IPS-18a (cell line): ENCODE measurements around the gene AEN.

ENCODE experiments used
- H3K27ac ChIP-seq: one replicate; pipeline ENCODE4 v1.5.1; 2013; ENCODE audit warnings: low read length
- H3K27me3 ChIP-seq: one replicate; pipeline ENCODE4 v1.6.1; 2013; ENCODE audit warnings: mild to moderate bottlenecking, low read length; ENCODE audit not compliant: control insufficient read depth, insufficient read depth
- H3K36me3 ChIP-seq: one replicate; pipeline ENCODE4 v1.6.1; 2013; ENCODE audit warnings: low read depth, low read length; ENCODE audit not compliant: control insufficient read depth
- H3K4me1 ChIP-seq: one replicate; pipeline ENCODE4 v1.6.1; 2013; ENCODE audit warnings: low read depth, low read length; ENCODE audit not compliant: control insufficient read depth
- H3K4me3 ChIP-seq: one replicate; pipeline ENCODE4 v1.5.1; 2013; ENCODE audit warnings: low read length
- H3K9ac ChIP-seq: one replicate; pipeline ENCODE4 v1.6.1; 2013; ENCODE audit warnings: mild to moderate bottlenecking, low read length, moderate library complexity
- H3K9me3 ChIP-seq: one replicate; pipeline ENCODE4 v1.6.1; 2013; ENCODE audit warnings: low read depth, low read length; ENCODE audit not compliant: control insufficient read depth

The AEN gene

GRCh38 chr15:88617031-88617722 lies 4.0 kb upstream of the AEN start:
- Histone ChIP-seq H3K27ac (no peak overlapping the region), H3K9me3 (no peaks in the 10 kb centered on the region), H3K9ac (no peak overlapping the region), H3K27me3 (peaks cover 17% of the 10 kb centered on the region), H3K4me3 (no peak overlapping the region), H3K4me1 (peaks cover 29% of the 10 kb centered on the region), H3K36me3 (no peaks in the 10 kb centered on the region)

DNA sequence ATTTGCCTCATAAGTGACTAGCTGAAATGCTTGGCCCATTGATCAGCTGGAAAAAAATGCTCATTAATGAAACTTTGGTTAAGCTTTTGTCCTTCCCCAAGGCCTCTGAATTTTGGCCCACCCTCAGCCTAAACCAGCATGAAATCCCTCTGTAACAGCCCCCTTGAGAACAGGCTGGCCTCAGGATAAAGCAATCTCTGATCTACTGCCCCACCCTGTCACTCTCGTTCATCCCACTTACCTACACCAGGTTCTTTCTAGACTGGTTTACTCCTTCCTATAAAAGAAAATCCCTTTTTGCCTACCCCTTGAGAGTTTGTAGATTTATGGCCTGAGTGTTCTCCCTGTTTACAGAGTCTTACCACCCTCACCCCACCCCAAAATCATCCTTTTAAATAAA lies 3.4 kb upstream of the AEN start:
- H3K4me3 ChIP-seq, result no peak overlapping the region
- H3K27me3 ChIP-seq, result peaks cover 15% of the 10 kb centered on the region
- H3K4me1 ChIP-seq, result peaks cover 27% of the 10 kb centered on the region
- H3K27ac ChIP-seq, result no peak overlapping the region
- no peak overlapping the region for H3K9ac ChIP-seq
- H3K36me3 ChIP-seq, result no peaks in the 10 kb centered on the region
- no peaks in the 10 kb centered on the region for H3K9me3 ChIP-seq

DNA sequence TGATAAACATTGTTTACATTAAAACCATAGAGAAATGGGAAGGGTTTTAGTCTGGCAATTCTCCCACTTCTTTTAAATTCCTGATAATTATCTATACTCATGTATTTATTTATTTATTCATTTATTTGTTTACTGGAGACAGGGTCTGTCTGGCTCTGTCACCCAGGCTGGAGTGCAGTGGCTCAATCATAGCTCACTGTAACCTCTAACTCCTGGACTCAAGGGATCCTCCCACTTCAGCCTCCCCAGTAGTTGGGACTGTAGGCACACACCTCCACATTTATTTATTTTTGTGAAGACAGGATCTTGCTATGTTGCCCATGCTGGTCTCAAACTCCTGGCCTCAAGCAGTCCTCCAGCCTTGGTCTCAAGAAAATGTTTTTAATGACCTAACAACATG lies 2.5 kb upstream of the AEN start:
- peaks cover 32% of the 10 kb centered on the region for H3K4me1 ChIP-seq

DNA sequence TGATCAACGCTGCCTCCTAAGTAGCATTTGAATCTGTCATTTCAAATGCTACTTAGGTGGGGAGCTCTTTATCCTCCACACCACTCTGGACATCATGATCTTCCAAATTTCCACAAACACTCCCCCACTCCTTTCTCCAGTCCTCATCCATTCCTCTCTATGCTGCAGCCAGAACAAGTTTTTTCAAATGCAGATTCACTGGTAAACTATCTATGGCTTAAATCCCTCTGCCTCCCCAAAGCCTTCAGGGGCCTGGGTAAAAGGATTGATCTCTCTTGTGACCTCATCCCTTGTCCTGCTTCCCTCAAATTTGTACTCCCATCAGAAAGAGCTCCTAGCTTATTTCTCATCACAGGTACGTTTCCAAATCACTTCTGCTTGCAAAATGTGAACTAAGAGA lies 1.3 kb upstream of the AEN start:
- no peaks in the 10 kb centered on the region for H3K27me3 ChIP-seq
- no peaks in the 10 kb centered on the region for H3K9me3 ChIP-seq
- H3K9ac ChIP-seq, result no peak overlapping the region
- peaks cover 2% of the 10 kb centered on the region for H3K36me3 ChIP-seq
- peak overlapping the region; percentile 11 for H3K4me3 ChIP-seq
- H3K27ac ChIP-seq, result no peak overlapping the region
- peaks cover 34% of the 10 kb centered on the region for H3K4me1 ChIP-seq

More for the DNA sequence above, 2.5 kb upstream of the AEN start:
- H3K36me3 ChIP-seq, result no peaks in the 10 kb centered on the region
- H3K9ac ChIP-seq, result no peak overlapping the region
- no peak overlapping the region for H3K27ac ChIP-seq
- H3K4me3 ChIP-seq, result no peak overlapping the region
- H3K27me3 ChIP-seq, result peaks cover 10% of the 10 kb centered on the region
- no peaks in the 10 kb centered on the region for H3K9me3 ChIP-seq

- peaks cover 18% of the 10 kb centered on the region for H3K36me3 ChIP-seq
- H3K9me3 ChIP-seq, result no peaks in the 10 kb centered on the region
- peak overlapping the region; percentile 87 for H3K9ac ChIP-seq
- H3K27ac ChIP-seq, result peak overlapping the region; percentile 29
- peak overlapping the region; percentile 90 for H3K4me3 ChIP-seq
- H3K27me3 ChIP-seq, result no peaks in the 10 kb centered on the region
- H3K4me1 ChIP-seq, result peaks cover 26% of the 10 kb centered on the region
Measured at GRCh38 chr15:88621789-88622604, 857 bp downstream of the AEN start.

- H3K4me3 ChIP-seq, result peak overlapping the region; percentile 90
- no peak overlapping the region for H3K27ac ChIP-seq
- H3K9me3 ChIP-seq, result no peaks in the 10 kb centered on the region
- H3K4me1 ChIP-seq, result peaks cover 26% of the 10 kb centered on the region
- peak overlapping the region; percentile 87 for H3K9ac ChIP-seq
- no peaks in the 10 kb centered on the region for H3K27me3 ChIP-seq
- H3K36me3 ChIP-seq, result peaks cover 24% of the 10 kb centered on the region
Measured at GRCh38 chr15:88622605-88622975, 1.4 kb downstream of the AEN start.

- Histone ChIP-seq H3K9ac (no peak overlapping the region), H3K4me1 (peaks cover 26% of the 10 kb centered on the region), H3K4me3 (peak overlapping the region; percentile 90), H3K27me3 (no peaks in the 10 kb centered on the region), H3K36me3 (peaks cover 29% of the 10 kb centered on the region), H3K27ac (no peak overlapping the region), H3K9me3 (no peaks in the 10 kb centered on the region)
Measured at GRCh38 chr15:88623061-88623460, 1.9 kb downstream of the AEN start.

DNA sequence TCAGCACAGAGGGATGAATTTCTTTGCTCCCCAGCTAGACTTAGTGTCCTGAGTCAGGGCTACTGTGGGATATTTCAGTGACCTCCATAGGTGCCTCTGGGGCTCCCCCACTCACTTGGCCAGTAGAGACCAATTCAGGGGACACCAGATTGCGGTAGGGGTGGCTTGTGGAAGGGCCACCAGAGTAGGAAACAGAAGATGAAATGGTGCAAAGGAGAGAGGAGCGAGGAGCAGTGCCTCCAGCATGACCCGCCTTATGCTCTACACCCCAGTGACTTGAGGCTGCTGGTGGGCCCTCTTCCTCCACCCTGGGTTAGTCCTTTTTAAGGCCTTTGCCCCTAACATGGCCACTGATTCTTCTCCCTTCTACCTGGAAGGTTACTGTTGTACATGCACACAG lies 2.5 kb downstream of the AEN start:
- Histone ChIP-seq H3K4me3 (peak overlapping the region; percentile 90), H3K4me1 (peaks cover 26% of the 10 kb centered on the region), H3K9ac (no peak overlapping the region), H3K9me3 (no peaks in the 10 kb centered on the region), H3K27me3 (no peaks in the 10 kb centered on the region), H3K27ac (no peak overlapping the region), H3K36me3 (peaks cover 34% of the 10 kb centered on the region)

- H3K36me3 ChIP-seq, result peaks cover 42% of the 10 kb centered on the region
- peak overlapping the region; percentile 90 for H3K4me3 ChIP-seq
Measured at GRCh38 chr15:88624156-88624970, 3.2 kb downstream of the AEN start.

GRCh38 chr15:88624971-88625490 lies 3.9 kb downstream of the AEN start:
- Histone ChIP-seq H3K9ac (no peak overlapping the region), H3K36me3 (peaks cover 48% of the 10 kb centered on the region)

More at GRCh38 chr15:88624156-88624970, 3.2 kb downstream of the AEN start:
- no peak overlapping the region for H3K9ac ChIP-seq
- peaks cover 26% of the 10 kb centered on the region for H3K4me1 ChIP-seq
- no peaks in the 10 kb centered on the region for H3K9me3 ChIP-seq
- H3K27ac ChIP-seq, result no peak overlapping the region
- H3K27me3 ChIP-seq, result no peaks in the 10 kb centered on the region

More at GRCh38 chr15:88624971-88625490, 3.9 kb downstream of the AEN start:
- peaks cover 20% of the 10 kb centered on the region for H3K4me1 ChIP-seq
- no peaks in the 10 kb centered on the region for H3K27me3 ChIP-seq
- H3K9me3 ChIP-seq, result no peaks in the 10 kb centered on the region
- no peak overlapping the region for H3K27ac ChIP-seq
- H3K4me3 ChIP-seq, result no peak overlapping the region
